ENCODE results near the gene ZNF385D. TPM values are rescaled to one million over a fixed set of nuclear protein-coding genes. Genes with fewer than 3 reads are reported as not detected.

The ZNF385D gene
- total and polyA plus RNA-seq, 4 donors = 0.08 to 0.50 (median 0.09) TPM

GRCh38 chr3:21531909-21532308 is 219.1 kb downstream of the ZNF385D start:
- peaks cover 0 to 7% (median 0%) of the 10 kb centered on the region in 4 donors for H3K27me3 ChIP-seq (ENCODE audit: control insufficient read depth in 4 of 4, insufficient read depth in 4 of 4, low read length in 3 of 4)
- no peak overlapping the region for H3K27ac ChIP-seq (ENCODE audit: low read depth in 1 of 2, low read length in 2 of 2)
- H3K9me3 ChIP-seq (ENCODE audit: control insufficient read depth in 4 of 4, low read length in 3 of 4) = no peaks in the 10 kb centered on the region
- no peak for TF ChIP-seq ZBTB33 (IDR thresholded peaks at IDR 0.05)
- no peak for TF ChIP-seq FOXA2 (IDR thresholded peaks at IDR 0.05)
- no peak for TF ChIP-seq HNF4G (IDR thresholded peaks at IDR 0.05)
- no peak for TF ChIP-seq MAX (IDR thresholded peaks at IDR 0.05)
- TF ChIP-seq RXRA (IDR thresholded peaks at IDR 0.05) = no peak
- TF ChIP-seq REST (IDR thresholded peaks at IDR 0.05) = no peak
- TF ChIP-seq SP1 (IDR thresholded peaks at IDR 0.05) = no peak
- TF ChIP-seq JUND (IDR thresholded peaks at IDR 0.05) = no peak
- no peak for TF ChIP-seq ATF3 (IDR thresholded peaks at IDR 0.05)
- no peak for TF ChIP-seq YY1 (IDR thresholded peaks at IDR 0.05)
- no peak for TF ChIP-seq GABPA (IDR thresholded peaks at IDR 0.05 in 1 of 2, conservative IDR thresholded peaks at IDR 0.05 in 1 of 2)
- no peak for TF ChIP-seq NR2F2 (IDR thresholded peaks at IDR 0.05)
- no peak for TF ChIP-seq RAD21 (IDR thresholded peaks at IDR 0.05)
- 53% methylated on average over 3 of the region's 3 CpGs for WGBS
- DNase-seq (ENCODE audit: low spot score) = no peak
- no peaks in the 10 kb centered on the region for H3K36me3 ChIP-seq (ENCODE audit: control insufficient read depth in 4 of 4, insufficient read depth in 3 of 4, low read depth in 1 of 4, low read length in 3 of 4)
- H3K4me1 ChIP-seq (ENCODE audit: control insufficient read depth in 4 of 4, insufficient read depth in 4 of 4, low read length in 3 of 4) = no peaks in the 10 kb centered on the region
- H3K4me3 ChIP-seq (ENCODE audit: low read depth in 1 of 3, low read length in 3 of 3) = no peak overlapping the region
- no peak overlapping the region for H3K9ac ChIP-seq (ENCODE audit: low read depth in 1 of 2, low read length in 2 of 2)

- H3K4me1 ChIP-seq (ENCODE audit: control insufficient read depth in 4 of 4, insufficient read depth in 4 of 4, low read length in 3 of 4) = no peaks in the 10 kb centered on the region
- WGBS = 74% methylated on average over 2 of the region's 2 CpGs
- no peak overlapping the region for H3K9ac ChIP-seq (ENCODE audit: low read depth in 1 of 2, low read length in 2 of 2)
- no peaks in the 10 kb centered on the region for H3K36me3 ChIP-seq (ENCODE audit: control insufficient read depth in 4 of 4, insufficient read depth in 3 of 4, low read depth in 1 of 4, low read length in 3 of 4)
- no peaks in the 10 kb centered on the region for H3K9me3 ChIP-seq (ENCODE audit: control insufficient read depth in 4 of 4, low read length in 3 of 4)
- H3K27me3 ChIP-seq (ENCODE audit: control insufficient read depth in 4 of 4, insufficient read depth in 4 of 4, low read length in 3 of 4) = peaks cover 0 to 10% (median 0%) of the 10 kb centered on the region in 4 donors
- no peak overlapping the region for H3K4me3 ChIP-seq (ENCODE audit: low read depth in 1 of 3, low read length in 3 of 3)
- no peak overlapping the region for H3K27ac ChIP-seq (ENCODE audit: low read depth in 1 of 2, low read length in 2 of 2)
- TF ChIP-seq HNF4G (IDR thresholded peaks at IDR 0.05) (no peak), MAX (IDR thresholded peaks at IDR 0.05) (no peak), FOXA2 (IDR thresholded peaks at IDR 0.05) (no peak), GABPA (IDR thresholded peaks at IDR 0.05 in 1 of 2, conservative IDR thresholded peaks at IDR 0.05 in 1 of 2) (no peak), YY1 (IDR thresholded peaks at IDR 0.05) (no peak), REST (IDR thresholded peaks at IDR 0.05) (no peak), JUND (IDR thresholded peaks at IDR 0.05) (no peak), NR2F2 (IDR thresholded peaks at IDR 0.05) (no peak), FOXA1 (IDR thresholded peaks at IDR 0.05) (no peak), TAF1 (conservative IDR thresholded peaks at IDR 0.05) (no peak), RAD21 (IDR thresholded peaks at IDR 0.05) (no peak), CTCF (IDR thresholded peaks at IDR 0.05; ENCODE audit: low read depth, low read length, missing input control) (no peak), SP1 (IDR thresholded peaks at IDR 0.05) (no peak), ATF3 (IDR thresholded peaks at IDR 0.05) (no peak)
- no peak for DNase-seq (ENCODE audit: low spot score)
These were observed 222.6 kb downstream of the ZNF385D start for GRCh38 chr3:21528291-21528995.

All from liver (tissue), 9 donors.